K562 (cell line): Measurements from ENCODE around the gene SMIM30. TPM values are rescaled to one million over a fixed set of nuclear protein-coding genes. Genes with fewer than 3 reads are reported as not detected.

Experiments
- ATF4 ChIP-seq: fragments of 450-650 bp; formaldehyde crosslinking; IDR thresholded peaks from 2 replicates; pipeline ENCODE4 v1.4.0; 2022; ENCODE audit warnings: mild to moderate bottlenecking, moderate library complexity
- CREBBP ChIP-seq: IDR thresholded peaks from one replicate; pipeline ENCODE4 v1.6.1; 2012; ENCODE audit warnings: low read depth, mild to moderate bottlenecking, control low read depth, inconsistent platforms, low read length
- CSDE1 ChIP-seq, 2 experiments: fragments of 450-650 bp; IDR thresholded peaks; 2 replicates each; pipeline ENCODE4 v1.6.1; 2016; ENCODE audit warnings: mild to moderate bottlenecking in 1 of 2
- DACH1 ChIP-seq: fragments of 450-650 bp; IDR thresholded peaks from 2 replicates; pipeline ENCODE4 v1.6.1; 2018; ENCODE audit not compliant: partially characterized antibody
- DMBX1 ChIP-seq: fragments of 250-450 bp; sonication (Bioruptor Pico); IDR thresholded peaks from 2 replicates; pipeline ENCODE4 v1.8.0; 2022; ENCODE audit warnings: inconsistent platforms, mild to moderate bottlenecking, moderate library complexity, borderline replicate concordance
- HMGN3 ChIP-seq: IDR thresholded peaks from 2 replicates; pipeline ENCODE4 v1.6.1; 2011; ENCODE audit warnings: borderline replicate concordance, low read depth, mild to moderate bottlenecking, mixed read lengths, low read length; ENCODE audit not compliant: insufficient read length; ENCODE audit errors: extremely low read depth
- JUNB ChIP-seq: fragments of 450-650 bp; formaldehyde crosslinking; conservative IDR thresholded peaks from 2 replicates; pipeline ENCODE4 v1.4.0; 2020; ENCODE audit warnings: mild to moderate bottlenecking
- KDM2B ChIP-seq: fragments of 250-450 bp; sonication (Bioruptor Pico); IDR thresholded peaks from 2 replicates; pipeline ENCODE4 v1.8.0; 2021; ENCODE audit warnings: mild to moderate bottlenecking, moderate library complexity
- MEIS2 ChIP-seq: fragments of 450-650 bp; IDR thresholded peaks from 2 replicates; pipeline ENCODE4 v1.6.1; 2014; ENCODE audit warnings: mild to moderate bottlenecking; ENCODE audit not compliant: partially characterized antibody
- MXI1 ChIP-seq: IDR thresholded peaks from 2 replicates; pipeline ENCODE4 v1.6.1; 2011; ENCODE audit warnings: low read depth, mild to moderate bottlenecking, improper control_type of control experiment, low read length
- PHF21A ChIP-seq: fragments of 450-650 bp; IDR thresholded peaks from 2 replicates; pipeline ENCODE4 v1.6.1; 2017; ENCODE audit warnings: low read depth, borderline replicate concordance
- POLR3G ChIP-seq: IDR thresholded peaks from 2 replicates; pipeline ENCODE4 v1.6.1; 2011; ENCODE audit not compliant: insufficient read length, insufficient replicate concordance; ENCODE audit errors: extremely low read depth
- PURB ChIP-seq: sonication (generic); formaldehyde crosslinking; IDR thresholded peaks from 2 replicates; pipeline ENCODE4 v1.9.0; 2021; ENCODE audit warnings: low read depth, mild to moderate bottlenecking, missing genetic modification reagents
- RBM17 ChIP-seq: fragments of 200-400 bp; formaldehyde crosslinking; IDR thresholded peaks from 2 replicates; pipeline ENCODE4 v1.6.1; 2017; ENCODE audit warnings: low read depth, mild to moderate bottlenecking, low read length, borderline replicate concordance
- RBM22 ChIP-seq: fragments of 200-400 bp; formaldehyde crosslinking; IDR thresholded peaks from 2 replicates; pipeline ENCODE4 v1.6.1; 2018; ENCODE audit warnings: low read length, low read depth; ENCODE audit not compliant: poor library complexity, severe bottlenecking
- SIRT6 ChIP-seq: IDR thresholded peaks from one replicate; pipeline ENCODE4 v1.6.1; 2012; ENCODE audit warnings: low read depth, mild to moderate bottlenecking, control low read depth, inconsistent platforms, low read length, moderate library complexity
- SIX5 ChIP-seq, 2 experiments: IDR thresholded peaks; 2 replicates each; pipeline ENCODE4 v1.6.1; 2011; ENCODE audit warnings: low read length in 2 of 2, borderline replicate concordance in 1 of 2, low read depth in 1 of 2, mild to moderate bottlenecking in 1 of 2, moderate library complexity in 1 of 2; ENCODE audit not compliant: insufficient read depth in 1 of 2
- SMAD4 ChIP-seq: fragments of 250-450 bp; sonication (Bioruptor Pico); conservative IDR thresholded peaks from 2 replicates; pipeline ENCODE4 v1.8.0; 2021; ENCODE audit warnings: inconsistent platforms, mild to moderate bottlenecking, moderate library complexity
- THRAP3 ChIP-seq: fragments of 450-650 bp; IDR thresholded peaks from 2 replicates; pipeline ENCODE4 v1.6.1; 2016; ENCODE audit warnings: mild to moderate bottlenecking, inconsistent platforms, borderline replicate concordance
- ZEB2 ChIP-seq: fragments of 450-650 bp; IDR thresholded peaks from 2 replicates; pipeline ENCODE4 v1.6.1; 2016
- ZKSCAN3 ChIP-seq: fragments of 250-450 bp; sonication (Bioruptor Pico); IDR thresholded peaks from 2 replicates; pipeline ENCODE4 v1.4.0; 2020
- ZNF212 ChIP-seq: fragments of 450-650 bp; formaldehyde crosslinking; IDR thresholded peaks from 2 replicates; pipeline ENCODE4 v1.4.0; 2020; ENCODE audit warnings: mild to moderate bottlenecking
- ZNF3 ChIP-seq: fragments of 250-450 bp; sonication (Bioruptor Pico); IDR thresholded peaks from 2 replicates; pipeline ENCODE4 v1.5.0; 2021; ENCODE audit warnings: mild to moderate bottlenecking, moderate library complexity
- ZNF561 ChIP-seq: fragments of 450-650 bp; formaldehyde crosslinking; conservative IDR thresholded peaks from 2 replicates; pipeline ENCODE4 v1.4.0; 2020; ENCODE audit warnings: mild to moderate bottlenecking, moderate library complexity
- ZNF696 ChIP-seq: fragments of 250-450 bp; sonication (Bioruptor Pico); conservative IDR thresholded peaks from 2 replicates; pipeline ENCODE4 v1.4.0; 2020; ENCODE audit warnings: mild to moderate bottlenecking, moderate library complexity
- polyA plus RNA-seq, 8 experiments: library from polyadenylated mRNA; depleted of rRNA in 4 of 8; stranded (reverse) in 5 of 8; unstranded in 3 of 8; fragments of >200 nt; fragmentation: Nextera tagmentation in 2 of 8; fragmentation: Illumina TruSeq in 1 of 8; extraction: Ambion mirVana in 2 of 8; extraction: Trizol in 1 of 8; gene quantifications; 2 replicates each; pipeline versions ENCODE4 v1.2.1 to v1.2.3, GENCODE V29; 2011 to 2014; ENCODE audit warnings: inconsistent platforms in 1 of 8, missing spikeins in 1 of 8
- total RNA-seq, 7 experiments: library from RNA; depleted of rRNA in 6 of 7; stranded (reverse); fragments of >200 nt in 6 of 7; fragmentation: Illumina TruSeq in 2 of 7; extraction: Trizol in 2 of 7; gene quantifications; 2 replicates each; pipeline versions ENCODE4 v1.2.1 to v1.2.3, GENCODE V29; 2011 to 2021; ENCODE audit warnings: low replicate concordance in 1 of 7
- TF ChIP-seq, protein P1 (sequence below): fragments of 250-450 bp; sonication (Bioruptor Pico); IDR thresholded peaks from 2 replicates; pipeline ENCODE4 v1.6.1; 2021; ENCODE audit warnings: mild to moderate bottlenecking
- TF ChIP-seq, protein P2 (sequence below): fragments of 250-450 bp; sonication (Bioruptor Pico); IDR thresholded peaks from 2 replicates; pipeline ENCODE4 v1.5.1; 2021; ENCODE audit warnings: mild to moderate bottlenecking
- TF ChIP-seq, protein P3 (sequence below): sonication (generic); formaldehyde crosslinking; IDR thresholded peaks from 2 replicates; pipeline ENCODE4 v1.9.0; 2022; ENCODE audit warnings: mild to moderate bottlenecking, missing genetic modification reagents
- TF ChIP-seq, protein P4 (sequence below): fragments of 250-450 bp; sonication (Bioruptor Pico); IDR thresholded peaks from 2 replicates; pipeline ENCODE4 v1.5.0; 2021

SMIM30 gene
- total and polyA plus RNA-seq, 9 of the 15 experiments (the other 6 are each of a cell fraction or from before 2014, with no cell fraction given): 161 to 891 (median 316) TPM

- no peak for TF ChIP-seq RBM17
- no peak for TF ChIP-seq ZNF696 (CRISPR knock-in tag)
- no peak for TF ChIP-seq THRAP3
- TF ChIP-seq MXI1: no peak
- no peak for TF ChIP-seq ZNF212
- TF ChIP-seq DMBX1 (CRISPR knock-in tag): no peak
- peak; percentile 68 for TF ChIP-seq MEIS2
- TF ChIP-seq, protein P1, sequence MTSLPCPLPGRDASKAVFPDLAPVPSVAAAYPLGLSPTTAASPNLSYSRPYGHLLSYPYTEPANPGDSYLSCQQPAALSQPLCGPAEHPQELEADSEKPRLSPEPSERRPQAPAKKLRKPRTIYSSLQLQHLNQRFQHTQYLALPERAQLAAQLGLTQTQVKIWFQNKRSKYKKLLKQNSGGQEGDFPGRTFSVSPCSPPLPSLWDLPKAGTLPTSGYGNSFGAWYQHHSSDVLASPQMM (CRISPR knock-in tag): no peak
- no peak for TF ChIP-seq SIRT6
- no peak for TF ChIP-seq JUNB (CRISPR knock-in tag)
- no peak for TF ChIP-seq ZNF3 (CRISPR knock-in tag)
- TF ChIP-seq DACH1: no peak
- TF ChIP-seq HMGN3: no peak
- no peak for TF ChIP-seq SIX5 (IDR thresholded peaks at IDR 0.05; ENCODE audit: borderline replicate concordance in 1 of 2, insufficient read depth in 1 of 2, low read depth in 1 of 2, low read length in 2 of 2)
- no peak for TF ChIP-seq RBM22
- TF ChIP-seq, protein P2, sequence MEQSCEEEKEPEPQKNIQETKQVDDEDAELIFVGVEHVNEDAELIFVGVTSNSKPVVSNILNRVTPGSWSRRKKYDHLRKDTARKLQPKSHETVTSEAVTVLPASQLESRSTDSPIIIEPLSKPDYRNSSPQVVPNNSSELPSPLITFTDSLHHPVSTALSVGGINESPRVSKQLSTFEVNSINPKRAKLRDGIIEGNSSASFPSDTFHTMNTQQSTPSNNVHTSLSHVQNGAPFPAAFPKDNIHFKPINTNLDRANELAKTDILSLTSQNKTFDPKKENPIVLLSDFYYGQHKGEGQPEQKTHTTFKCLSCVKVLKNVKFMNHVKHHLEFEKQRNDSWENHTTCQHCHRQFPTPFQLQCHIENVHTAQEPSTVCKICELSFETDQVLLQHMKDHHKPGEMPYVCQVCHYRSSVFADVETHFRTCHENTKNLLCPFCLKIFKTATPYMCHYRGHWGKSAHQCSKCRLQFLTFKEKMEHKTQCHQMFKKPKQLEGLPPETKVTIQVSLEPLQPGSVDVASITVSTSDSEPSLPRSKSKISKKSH (CRISPR knock-in tag): no peak
- TF ChIP-seq ATF4 (CRISPR knock-in tag): peak; percentile 77
- TF ChIP-seq, protein P3, sequence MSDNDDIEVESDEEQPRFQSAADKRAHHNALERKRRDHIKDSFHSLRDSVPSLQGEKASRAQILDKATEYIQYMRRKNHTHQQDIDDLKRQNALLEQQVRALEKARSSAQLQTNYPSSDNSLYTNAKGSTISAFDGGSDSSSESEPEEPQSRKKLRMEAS (CRISPR knock-in tag): no peak
- no peak for TF ChIP-seq CSDE1 (IDR thresholded peaks at IDR 0.05)
- TF ChIP-seq SMAD4 (CRISPR knock-in tag): no peak
- TF ChIP-seq CREBBP: no peak
- TF ChIP-seq, protein P4, sequence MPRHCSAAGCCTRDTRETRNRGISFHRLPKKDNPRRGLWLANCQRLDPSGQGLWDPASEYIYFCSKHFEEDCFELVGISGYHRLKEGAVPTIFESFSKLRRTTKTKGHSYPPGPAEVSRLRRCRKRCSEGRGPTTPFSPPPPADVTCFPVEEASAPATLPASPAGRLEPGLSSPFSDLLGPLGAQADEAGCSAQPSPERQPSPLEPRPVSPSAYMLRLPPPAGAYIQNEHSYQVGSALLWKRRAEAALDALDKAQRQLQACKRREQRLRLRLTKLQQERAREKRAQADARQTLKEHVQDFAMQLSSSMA (CRISPR knock-in tag): no peak
- no peak for TF ChIP-seq POLR3G
- TF ChIP-seq PHF21A: no peak
- no peak for TF ChIP-seq ZEB2
- no peak for TF ChIP-seq KDM2B (CRISPR knock-in tag)
- TF ChIP-seq PURB (CRISPR knock-in tag): no peak
- TF ChIP-seq ZNF561: no peak
- no peak for TF ChIP-seq ZKSCAN3 (CRISPR knock-in tag)
Observed at GRCh38 chr7:113092762-113093161, 25.6 kb downstream of the SMIM30 start (continued).
